Body of pancreas (tissue), 4 donors: Measurements from ENCODE around the gene SERPINH1.

Experiments used
- CTCF ChIP-seq, 7 experiments: fragments of 450-650 bp in 4 of 7; fragments of 200-600 bp in 3 of 7; sonication (generic) in 3 of 7; IDR thresholded peaks; one replicate each; pipeline ENCODE4 v1.5.1; 2016 to 2019; ENCODE audit warnings: antibody characterized with exemption in 7 of 7
- POLR2A ChIP-seq, 3 donors: fragments of 450-650 bp; IDR thresholded peaks; one replicate each; pipeline ENCODE4 v1.6.1; 2016; ENCODE audit warnings: antibody characterized with exemption in 3 of 3, mild to moderate bottlenecking in 2 of 3

GRCh38 chr11:75539459-75540334 lies 22.4 kb upstream of the SERPINH1 start:
- TF ChIP-seq CTCF (IDR thresholded peaks at IDR 0.05) = no peak
- no peak for TF ChIP-seq POLR2A (IDR thresholded peaks at IDR 0.05)
